Right lobe of liver (tissue), 4 donors: ENCODE data around the gene ATP7B.

ENCODE experiments used
- CTCF ChIP-seq, 4 donors: fragments of 200-600 bp in 3 of 4; fragments of 450-650 bp in 1 of 4; IDR thresholded peaks; one replicate each; pipeline versions ENCODE4 v1.5.1 to v1.8.0; 2016 to 2022; ENCODE audit warnings: antibody characterized with exemption in 4 of 4, mild to moderate bottlenecking in 2 of 4
- POLR2A ChIP-seq: fragments of 450-650 bp; IDR thresholded peaks from one replicate; pipeline ENCODE4 v1.6.1; 2017; ENCODE audit warnings: antibody characterized with exemption, mild to moderate bottlenecking
- donor health status: DM: no; HTN: no; CAD: no.
- donor health status: DM: no; HTN: no; CAD: no.
- donor health status: DM: no; HTN: yes; CAD: no.

- TF ChIP-seq CTCF (IDR thresholded peaks at IDR 0.05) (no peak), POLR2A (no peak)
Observed at GRCh38 chr13:51907040-51907732, 104.1 kb downstream of the ATP7B start.
